Measurements from ENCODE around the gene TSPAN6. TPM values are rescaled to one million over a fixed set of nuclear protein-coding genes. Genes with fewer than 3 reads are reported as not detected.

Gene TSPAN6
- total and polyA plus RNA-seq, 9 of the 15 experiments (the other 6 are each of a cell fraction or from before 2014, with no cell fraction given) = 0.04 to 0.68 (median 0.11) TPM; not detected in 6

GRCh38 chrX:100662796-100663195, 26.2 kb upstream of the TSPAN6 start:
- no peak for FAIRE-seq
- Histone ChIP-seq H3K9me1 (ENCODE audit: control insufficient read depth, insufficient read depth, low read length) (no peaks in the 10 kb centered on the region), H2AFZ (ENCODE audit: low read depth, low read length) (no peak overlapping the region), H4K20me1 (replicated peaks; ENCODE audit: control insufficient read depth, insufficient read depth, low read length) (no peaks in the 10 kb centered on the region), H3K4me1 (replicated peaks in 1 of 2; ENCODE audit: control insufficient read depth in 2 of 2, insufficient read depth in 2 of 2, low read length in 2 of 2) (no peaks in the 10 kb centered on the region), H3K9ac (ENCODE audit: insufficient read depth in 1 of 2, low read depth in 2 of 2, low read length in 2 of 2) (no peak overlapping the region), H3K27ac (ENCODE audit: extremely low read depth, low read depth, low read length) (no peak overlapping the region), H3K79me2 (ENCODE audit: control insufficient read depth, insufficient read depth, low read length) (no peaks in the 10 kb centered on the region), H3K27me3 (ENCODE audit: control insufficient read depth in 2 of 2, insufficient read depth in 2 of 2, low read length in 2 of 2) (peaks cover 0 to 5% of the 10 kb centered on the region in 2 experiments; a peak in 2 of 5 replicates), H3K9me3 (replicated peaks; ENCODE audit: control insufficient read depth, insufficient read depth, low read depth, low read length) (no peaks in the 10 kb centered on the region), H3K4me2 (ENCODE audit: insufficient read depth, low read length) (no peak overlapping the region), H3K36me3 (ENCODE audit: control insufficient read depth, insufficient read depth, low read length) (no peaks in the 10 kb centered on the region), H3K4me3 (no peak overlapping the region)
- TF ChIP-seq BRF2 (IDR thresholded peaks at IDR 0.05; ENCODE audit: borderline replicate concordance, insufficient read depth, insufficient read length) (no peak), ZNF143 (CRISPR knock-in tag; IDR thresholded peaks at IDR 0.05) (no peak), NFE2 (IDR thresholded peaks at IDR 0.05; ENCODE audit: low read depth) (no peak), CHAMP1 (IDR thresholded peaks at IDR 0.05) (no peak), CTCFL (IDR thresholded peaks at IDR 0.05; ENCODE audit: borderline replicate concordance, insufficient read depth, low read depth, low read length, poor library complexity, severe bottlenecking) (no peak), POLR2AphosphoS5 (IDR thresholded peaks at IDR 0.05; ENCODE audit: control insufficient read depth, insufficient read depth, low read depth, low read length) (no peak), U2AF1 (optimal IDR thresholded peaks at IDR 0.05; ENCODE audit: low read depth, low read length) (no peak), NBN (IDR thresholded peaks at IDR 0.05; ENCODE audit: low read depth) (no peak), KDM5B (IDR thresholded peaks at IDR 0.05; ENCODE audit: insufficient replicate concordance, low read depth, low read length) (no peak), ATF4 (CRISPR knock-in tag; IDR thresholded peaks at IDR 0.05) (no peak), PHB (CRISPR knock-in tag; IDR thresholded peaks at IDR 0.05) (no peak), ETS2 (tag; IDR thresholded peaks at IDR 0.05; ENCODE audit: borderline replicate concordance, poor library complexity, severe bottlenecking) (no peak), HNRNPL (IDR thresholded peaks at IDR 0.05; ENCODE audit: low read depth, low read length) (no peak), NR0B1 (IDR thresholded peaks at IDR 0.05; ENCODE audit: partially characterized antibody) (no peak)
- no peak for ATAC-seq
- intact Hi-C loops (cut with micrococcal nuclease) (no loop called here), in situ Hi-C loops (cut with MboI) (no loop called here)
- CTCF ChIA-PET (ENCODE audit: low intra/inter-chr PET ratio) = no interaction called here
- no TSS peak for BruUV-seq (replicated peaks)
- 8% methylated on average over 3 of the region's 4 CpGs for WGBS (ENCODE audit: insufficient coverage, low coverage, missing lambda C conversion rate)
- POLR2A ChIA-PET = no interaction called here
- DNase-seq (ENCODE audit: extremely low read depth in 1 of 4, low spot score in 3 of 4) = no peak
